ENCODE measurements around the gene MYOZ3.

The MYOZ3 gene

DNA sequence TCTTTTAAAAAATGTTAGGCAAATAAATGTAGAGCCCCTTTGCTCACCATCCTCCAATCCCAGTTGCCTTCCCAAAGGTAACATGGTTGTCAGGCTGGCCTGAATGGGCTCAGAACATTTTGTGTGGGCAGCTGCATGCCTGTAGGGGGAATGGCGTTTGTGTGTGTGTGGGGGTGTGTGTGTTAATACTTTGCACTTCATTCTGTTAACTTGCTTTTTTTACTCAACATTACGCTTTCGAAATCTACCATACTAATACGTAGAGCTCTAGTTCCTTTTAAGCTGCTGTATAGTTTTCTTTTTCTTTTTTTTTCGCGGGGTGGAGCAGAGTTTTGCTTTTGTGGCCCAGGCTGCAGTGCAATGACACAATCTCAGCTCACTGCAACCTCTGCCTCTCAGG is 14.0 kb downstream of the MYOZ3 start:
- Histone ChIP-seq H3K27me3 (replicated peaks; ENCODE audit: control insufficient read depth, insufficient read depth, low read length) (no peaks in the 10 kb centered on the region; the same call in 1 of the 2 replicates), H3K4me3 (replicated peaks; ENCODE audit: low read depth, low read length) (no peak overlapping the region), H3K36me3 (ENCODE audit: control insufficient read depth, insufficient read depth, low read length) (peaks cover 3% of the 10 kb centered on the region; the same call in 1 of the 2 replicates)
- no peak for DNase-seq (ENCODE audit: extremely low read depth, insufficient read length)
- TF ChIP-seq, protein P1, sequence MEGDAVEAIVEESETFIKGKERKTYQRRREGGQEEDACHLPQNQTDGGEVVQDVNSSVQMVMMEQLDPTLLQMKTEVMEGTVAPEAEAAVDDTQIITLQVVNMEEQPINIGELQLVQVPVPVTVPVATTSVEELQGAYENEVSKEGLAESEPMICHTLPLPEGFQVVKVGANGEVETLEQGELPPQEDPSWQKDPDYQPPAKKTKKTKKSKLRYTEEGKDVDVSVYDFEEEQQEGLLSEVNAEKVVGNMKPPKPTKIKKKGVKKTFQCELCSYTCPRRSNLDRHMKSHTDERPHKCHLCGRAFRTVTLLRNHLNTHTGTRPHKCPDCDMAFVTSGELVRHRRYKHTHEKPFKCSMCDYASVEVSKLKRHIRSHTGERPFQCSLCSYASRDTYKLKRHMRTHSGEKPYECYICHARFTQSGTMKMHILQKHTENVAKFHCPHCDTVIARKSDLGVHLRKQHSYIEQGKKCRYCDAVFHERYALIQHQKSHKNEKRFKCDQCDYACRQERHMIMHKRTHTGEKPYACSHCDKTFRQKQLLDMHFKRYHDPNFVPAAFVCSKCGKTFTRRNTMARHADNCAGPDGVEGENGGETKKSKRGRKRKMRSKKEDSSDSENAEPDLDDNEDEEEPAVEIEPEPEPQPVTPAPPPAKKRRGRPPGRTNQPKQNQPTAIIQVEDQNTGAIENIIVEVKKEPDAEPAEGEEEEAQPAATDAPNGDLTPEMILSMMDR (IDR thresholded peaks at IDR 0.05; ENCODE audit: insufficient read depth, low read length, poor library complexity, severe bottlenecking) = no peak

DNA sequence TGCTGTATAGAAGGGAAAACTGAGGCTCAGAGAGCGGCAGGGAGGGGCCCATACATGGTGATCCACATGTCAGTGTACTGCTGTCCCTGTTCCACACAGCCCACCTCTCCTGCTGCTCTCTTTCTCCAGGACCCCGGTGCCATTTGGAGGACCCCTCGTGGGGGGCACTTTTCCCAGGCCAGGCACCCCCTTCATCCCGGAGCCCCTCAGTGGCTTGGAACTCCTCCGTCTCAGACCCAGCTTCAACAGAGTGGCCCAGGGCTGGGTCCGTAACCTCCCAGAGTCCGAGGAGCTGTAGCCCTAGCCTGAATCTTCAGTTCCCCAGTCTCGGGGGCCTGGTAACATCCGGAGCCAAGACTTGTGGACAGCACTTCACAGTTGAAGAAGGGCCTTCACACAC is 15.5 kb downstream of the MYOZ3 start:
- no peak for DNase-seq (ENCODE audit: extremely low read depth, insufficient read length)
- no peak overlapping the region for H3K4me3 ChIP-seq (replicated peaks; ENCODE audit: low read depth, low read length)
- H3K36me3 ChIP-seq (ENCODE audit: control insufficient read depth, insufficient read depth, low read length) = peaks cover 3% of the 10 kb centered on the region; the same call in 1 of the 2 replicates
- no peaks in the 10 kb centered on the region for H3K27me3 ChIP-seq (replicated peaks; ENCODE audit: control insufficient read depth, insufficient read depth, low read length)
- TF ChIP-seq, protein P1 (IDR thresholded peaks at IDR 0.05; ENCODE audit: insufficient read depth, low read length, poor library complexity, severe bottlenecking) = no peak

DNA sequence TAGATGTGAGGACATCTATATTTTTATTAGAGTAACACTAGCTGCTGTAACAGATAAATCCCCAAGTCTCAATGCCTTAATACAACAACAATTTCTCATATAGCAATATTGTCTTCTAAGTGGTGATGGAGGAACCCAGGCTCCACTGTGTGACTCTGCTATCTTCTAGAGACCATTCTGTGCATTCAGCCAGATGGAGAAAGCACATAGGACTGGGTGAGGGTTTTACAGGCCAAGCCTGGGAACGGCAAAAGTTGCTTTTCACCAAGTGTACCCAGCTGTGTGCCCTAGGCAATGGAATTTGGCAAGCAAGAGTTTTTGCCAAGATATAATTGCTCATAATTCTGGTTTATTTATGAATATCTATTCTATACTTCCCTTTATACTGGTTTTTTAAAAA is 28.1 kb downstream of the MYOZ3 start:
- H3K36me3 ChIP-seq (ENCODE audit: control insufficient read depth, insufficient read depth, low read length) = peaks cover 17% of the 10 kb centered on the region
- no peak overlapping the region for H3K4me3 ChIP-seq (replicated peaks; ENCODE audit: low read depth, low read length)
- H3K27me3 ChIP-seq (replicated peaks; ENCODE audit: control insufficient read depth, insufficient read depth, low read length) = no peaks in the 10 kb centered on the region
- no peak for DNase-seq (ENCODE audit: extremely low read depth, insufficient read length)
- TF ChIP-seq, protein P1 (IDR thresholded peaks at IDR 0.05; ENCODE audit: insufficient read depth, low read length, poor library complexity, severe bottlenecking) = no peak

DNA sequence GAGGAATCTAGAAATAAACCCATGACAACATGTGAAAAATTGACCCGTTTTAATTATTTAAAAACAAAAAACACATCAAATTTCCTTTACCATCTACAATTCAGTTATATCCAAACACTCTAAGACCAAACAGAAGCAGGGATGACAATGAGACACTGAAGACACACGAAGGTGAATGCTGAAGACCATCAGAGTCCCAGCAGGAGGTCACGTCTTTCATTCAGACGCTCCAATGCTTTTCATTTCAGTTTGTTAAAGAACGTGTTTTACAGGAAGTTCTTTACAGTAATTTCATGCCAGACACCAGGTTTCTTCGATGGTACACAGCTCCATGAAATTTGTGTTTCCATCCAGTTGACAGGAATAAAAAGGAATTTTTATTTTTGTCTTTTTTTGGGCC is 29.7 kb downstream of the MYOZ3 start:
- H3K4me3 ChIP-seq (replicated peaks; ENCODE audit: low read depth, low read length) = no peak overlapping the region
- DNase-seq (ENCODE audit: extremely low read depth, insufficient read length) = no peak
- H3K27me3 ChIP-seq (replicated peaks; ENCODE audit: control insufficient read depth, insufficient read depth, low read length) = no peaks in the 10 kb centered on the region
- TF ChIP-seq, protein P1 (IDR thresholded peaks at IDR 0.05; ENCODE audit: insufficient read depth, low read length, poor library complexity, severe bottlenecking) = no peak
- H3K36me3 ChIP-seq (ENCODE audit: control insufficient read depth, insufficient read depth, low read length) = peaks cover 25% of the 10 kb centered on the region

DNA sequence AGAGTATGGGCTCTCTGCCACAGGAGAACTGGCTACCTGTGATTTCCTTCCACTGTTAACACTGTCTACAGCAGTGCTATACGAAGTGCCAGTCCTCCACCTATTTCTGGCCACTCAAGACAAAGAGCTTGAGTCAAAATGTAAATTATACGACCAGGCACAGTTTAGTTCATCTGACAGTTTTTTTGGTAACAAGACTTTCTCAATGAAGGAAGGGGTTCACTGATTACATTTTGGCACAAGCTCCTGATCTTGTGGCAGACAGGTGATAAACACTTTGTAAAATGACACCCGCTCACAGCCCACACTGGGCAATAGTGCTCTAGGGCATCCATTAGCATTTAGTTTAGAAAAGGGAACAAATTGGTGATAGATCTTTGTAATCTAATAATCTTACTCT is 31.2 kb downstream of the MYOZ3 start:
- TF ChIP-seq, protein P1 (IDR thresholded peaks at IDR 0.05; ENCODE audit: insufficient read depth, low read length, poor library complexity, severe bottlenecking) = no peak
- Histone ChIP-seq H3K36me3 (ENCODE audit: control insufficient read depth, insufficient read depth, low read length) (peaks cover 25% of the 10 kb centered on the region), H3K27me3 (replicated peaks; ENCODE audit: control insufficient read depth, insufficient read depth, low read length) (no peaks in the 10 kb centered on the region), H3K4me3 (replicated peaks; ENCODE audit: low read depth, low read length) (no peak overlapping the region)
- DNase-seq (ENCODE audit: extremely low read depth, insufficient read length) = no peak

DNA sequence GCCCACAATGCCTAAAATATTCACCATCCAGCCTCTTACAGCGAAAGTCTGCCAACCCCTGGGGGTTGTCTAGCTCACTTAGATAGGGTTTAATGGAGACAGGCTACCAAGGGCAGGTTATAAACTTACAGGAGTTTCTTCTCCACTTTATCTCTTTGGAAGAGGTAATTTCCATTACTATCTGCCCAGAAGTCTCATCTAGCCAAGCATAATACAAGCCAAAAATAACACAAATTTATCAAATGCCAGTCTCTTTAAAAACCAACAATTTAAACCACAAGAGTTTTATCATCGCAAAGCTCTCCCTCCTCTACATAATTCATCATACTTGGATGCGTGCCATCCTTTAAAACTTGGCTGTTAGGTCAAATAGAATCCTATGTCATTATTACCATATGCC is 33.6 kb downstream of the MYOZ3 start:
- H3K27me3 ChIP-seq (replicated peaks; ENCODE audit: control insufficient read depth, insufficient read depth, low read length) = no peaks in the 10 kb centered on the region
- no peak overlapping the region for H3K4me3 ChIP-seq (replicated peaks; ENCODE audit: low read depth, low read length)
- DNase-seq (ENCODE audit: extremely low read depth, insufficient read length) = no peak
- TF ChIP-seq, protein P1 (IDR thresholded peaks at IDR 0.05; ENCODE audit: insufficient read depth, low read length, poor library complexity, severe bottlenecking) = no peak
- peaks cover 30% of the 10 kb centered on the region for H3K36me3 ChIP-seq (ENCODE audit: control insufficient read depth, insufficient read depth, low read length)
